D721Med (cell line): ENCODE data around the gene MAP3K4.

Experiments
- DNase-seq: peaks from one replicate; pipeline ENCODE4 v3.0.0; 2011; ENCODE audit warnings: low spot score; ENCODE audit not compliant: insufficient read length
- FAIRE-seq: peaks from 2 replicates; lab custom pipeline; 2011; peaks lifted over from hg19 to GRCh38; lab: Jason Lieb, UNC
- TF ChIP-seq, protein P1 (sequence below): IDR thresholded peaks from 2 replicates; pipeline ENCODE4 v1.5.1; 2012; ENCODE audit warnings: mild to moderate bottlenecking, control low read depth; ENCODE audit not compliant: insufficient read depth; ENCODE audit errors: missing control alignments

The MAP3K4 gene

DNA sequence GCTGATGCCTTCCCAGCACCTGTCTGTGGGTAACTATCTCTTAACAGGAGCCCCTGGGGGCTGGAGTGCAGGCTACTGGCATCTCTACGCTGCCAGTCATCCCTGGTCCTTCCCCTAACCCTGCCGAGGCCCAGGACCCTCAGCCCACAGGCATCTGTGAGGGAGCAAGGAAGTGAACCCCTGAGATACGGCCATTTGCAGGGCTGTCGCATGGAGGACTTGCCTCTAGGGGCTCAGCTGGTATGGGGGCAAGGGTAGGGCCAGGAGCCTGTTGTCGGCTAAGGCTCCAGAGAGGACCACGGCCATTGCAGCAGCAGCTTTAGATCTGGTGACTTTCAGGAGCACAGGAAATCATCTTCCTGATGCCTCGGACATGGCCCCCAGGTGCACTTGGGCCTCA lies 49.7 kb downstream of the MAP3K4 start:
- TF ChIP-seq, protein P1, sequence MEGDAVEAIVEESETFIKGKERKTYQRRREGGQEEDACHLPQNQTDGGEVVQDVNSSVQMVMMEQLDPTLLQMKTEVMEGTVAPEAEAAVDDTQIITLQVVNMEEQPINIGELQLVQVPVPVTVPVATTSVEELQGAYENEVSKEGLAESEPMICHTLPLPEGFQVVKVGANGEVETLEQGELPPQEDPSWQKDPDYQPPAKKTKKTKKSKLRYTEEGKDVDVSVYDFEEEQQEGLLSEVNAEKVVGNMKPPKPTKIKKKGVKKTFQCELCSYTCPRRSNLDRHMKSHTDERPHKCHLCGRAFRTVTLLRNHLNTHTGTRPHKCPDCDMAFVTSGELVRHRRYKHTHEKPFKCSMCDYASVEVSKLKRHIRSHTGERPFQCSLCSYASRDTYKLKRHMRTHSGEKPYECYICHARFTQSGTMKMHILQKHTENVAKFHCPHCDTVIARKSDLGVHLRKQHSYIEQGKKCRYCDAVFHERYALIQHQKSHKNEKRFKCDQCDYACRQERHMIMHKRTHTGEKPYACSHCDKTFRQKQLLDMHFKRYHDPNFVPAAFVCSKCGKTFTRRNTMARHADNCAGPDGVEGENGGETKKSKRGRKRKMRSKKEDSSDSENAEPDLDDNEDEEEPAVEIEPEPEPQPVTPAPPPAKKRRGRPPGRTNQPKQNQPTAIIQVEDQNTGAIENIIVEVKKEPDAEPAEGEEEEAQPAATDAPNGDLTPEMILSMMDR, result no peak
- FAIRE-seq (no peak), DNase-seq (no peak)

GRCh38 chr6:161044335-161044734 lies 52.8 kb downstream of the MAP3K4 start:
- TF ChIP-seq, protein P1, result no peak
- no peak for DNase-seq
- no peak for FAIRE-seq

DNA sequence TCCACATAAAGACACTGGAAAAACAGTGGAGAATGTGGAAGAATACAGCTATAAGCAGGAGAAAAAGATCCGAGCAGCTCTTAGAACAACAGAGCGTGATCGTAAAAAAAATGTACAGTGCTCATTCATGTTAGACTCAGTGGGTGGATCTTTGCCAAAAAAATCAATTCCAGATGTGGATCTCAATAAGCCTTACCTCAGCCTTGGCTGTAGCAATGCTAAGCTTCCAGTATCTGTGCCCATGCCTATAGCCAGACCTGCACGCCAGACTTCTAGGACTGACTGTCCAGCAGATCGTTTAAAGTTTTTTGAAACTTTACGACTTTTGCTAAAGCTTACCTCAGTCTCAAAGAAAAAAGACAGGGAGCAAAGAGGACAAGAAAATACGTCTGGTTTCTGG lies 57.1 kb downstream of the MAP3K4 start:
- no peak for DNase-seq
- no peak for FAIRE-seq
- TF ChIP-seq, protein P1, result no peak

GRCh38 chr6:161050134-161050765 lies 58.7 kb downstream of the MAP3K4 start:
- TF ChIP-seq, protein P1, result no peak
- DNase-seq, result no peak
- no peak for FAIRE-seq

GRCh38 chr6:161053103-161053502 lies 61.5 kb downstream of the MAP3K4 start:
- FAIRE-seq (no peak), DNase-seq (no peak)
- TF ChIP-seq, protein P1, result no peak

- FAIRE-seq (no peak), DNase-seq (no peak)
- TF ChIP-seq, protein P1, result no peak
Observed at GRCh38 chr6:161054876-161055275, 63.3 kb downstream of the MAP3K4 start.

- FAIRE-seq, result no peak
- TF ChIP-seq, protein P1, result no peak
- DNase-seq, result no peak
Observed at GRCh38 chr6:161056451-161056850, 64.9 kb downstream of the MAP3K4 start.
